ENCODE results near the gene CCDC102B. TPM values are rescaled to one million over a fixed set of nuclear protein-coding genes. Genes with fewer than 3 reads are reported as not detected.

The CCDC102B gene
- total and polyA plus RNA-seq, 2 experiments from 2014 or later: 1.3 to 2.1 TPM

- Histone ChIP-seq H3K9me2 (ENCODE audit: insufficient read depth) (no peaks in the 10 kb centered on the region), H3K79me2 (replicated peaks; ENCODE audit: insufficient read depth) (no peaks in the 10 kb centered on the region), H3K27ac (ENCODE audit: low read depth) (no peak overlapping the region), H3K36me3 (ENCODE audit: insufficient read depth) (no peaks in the 10 kb centered on the region), H3K27me3 (ENCODE audit: insufficient read depth) (no peaks in the 10 kb centered on the region), H2AFZ (no peak overlapping the region), H3F3A (replicated peaks; ENCODE audit: low read depth) (no peaks in the 10 kb centered on the region), H3K4me1 (ENCODE audit: insufficient read depth) (no peaks in the 10 kb centered on the region), H3K4me3 (no peak overlapping the region), H3K4me2 (no peak overlapping the region), H4K20me1 (replicated peaks; ENCODE audit: insufficient read depth) (no peaks in the 10 kb centered on the region)
- no peaks in the 10 kb centered on the region for H3K9me3 Mint-ChIP-seq
- ATAC-seq (no peak), DNase-seq (ENCODE audit: low spot score) (no peak)
- H3K4me3 Mint-ChIP-seq: no peak overlapping the region
- no peaks in the 10 kb centered on the region for H3K36me3 Mint-ChIP-seq (ENCODE audit: low read depth)
- no peaks in the 10 kb centered on the region for H3K27me3 Mint-ChIP-seq (ENCODE audit: insufficient read depth, low read depth, poor library complexity)
- H3K4me1 Mint-ChIP-seq: no peaks in the 10 kb centered on the region
- no peak overlapping the region for H3K27ac Mint-ChIP-seq
- TF ChIP-seq EZH2 (IDR thresholded peaks at IDR 0.05; ENCODE audit: low read depth, unreplicated experiment): no peak
- TF ChIP-seq ZNF331 (CRISPR knock-in tag; IDR thresholded peaks at IDR 0.05; ENCODE audit: low read depth): no peak
- TF ChIP-seq, protein P1, sequence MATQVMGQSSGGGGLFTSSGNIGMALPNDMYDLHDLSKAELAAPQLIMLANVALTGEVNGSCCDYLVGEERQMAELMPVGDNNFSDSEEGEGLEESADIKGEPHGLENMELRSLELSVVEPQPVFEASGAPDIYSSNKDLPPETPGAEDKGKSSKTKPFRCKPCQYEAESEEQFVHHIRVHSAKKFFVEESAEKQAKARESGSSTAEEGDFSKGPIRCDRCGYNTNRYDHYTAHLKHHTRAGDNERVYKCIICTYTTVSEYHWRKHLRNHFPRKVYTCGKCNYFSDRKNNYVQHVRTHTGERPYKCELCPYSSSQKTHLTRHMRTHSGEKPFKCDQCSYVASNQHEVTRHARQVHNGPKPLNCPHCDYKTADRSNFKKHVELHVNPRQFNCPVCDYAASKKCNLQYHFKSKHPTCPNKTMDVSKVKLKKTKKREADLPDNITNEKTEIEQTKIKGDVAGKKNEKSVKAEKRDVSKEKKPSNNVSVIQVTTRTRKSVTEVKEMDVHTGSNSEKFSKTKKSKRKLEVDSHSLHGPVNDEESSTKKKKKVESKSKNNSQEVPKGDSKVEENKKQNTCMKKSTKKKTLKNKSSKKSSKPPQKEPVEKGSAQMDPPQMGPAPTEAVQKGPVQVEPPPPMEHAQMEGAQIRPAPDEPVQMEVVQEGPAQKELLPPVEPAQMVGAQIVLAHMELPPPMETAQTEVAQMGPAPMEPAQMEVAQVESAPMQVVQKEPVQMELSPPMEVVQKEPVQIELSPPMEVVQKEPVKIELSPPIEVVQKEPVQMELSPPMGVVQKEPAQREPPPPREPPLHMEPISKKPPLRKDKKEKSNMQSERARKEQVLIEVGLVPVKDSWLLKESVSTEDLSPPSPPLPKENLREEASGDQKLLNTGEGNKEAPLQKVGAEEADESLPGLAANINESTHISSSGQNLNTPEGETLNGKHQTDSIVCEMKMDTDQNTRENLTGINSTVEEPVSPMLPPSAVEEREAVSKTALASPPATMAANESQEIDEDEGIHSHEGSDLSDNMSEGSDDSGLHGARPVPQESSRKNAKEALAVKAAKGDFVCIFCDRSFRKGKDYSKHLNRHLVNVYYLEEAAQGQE (IDR thresholded peaks at IDR 0.05; ENCODE audit: unreplicated experiment): no peak
- TF ChIP-seq, protein P2, sequence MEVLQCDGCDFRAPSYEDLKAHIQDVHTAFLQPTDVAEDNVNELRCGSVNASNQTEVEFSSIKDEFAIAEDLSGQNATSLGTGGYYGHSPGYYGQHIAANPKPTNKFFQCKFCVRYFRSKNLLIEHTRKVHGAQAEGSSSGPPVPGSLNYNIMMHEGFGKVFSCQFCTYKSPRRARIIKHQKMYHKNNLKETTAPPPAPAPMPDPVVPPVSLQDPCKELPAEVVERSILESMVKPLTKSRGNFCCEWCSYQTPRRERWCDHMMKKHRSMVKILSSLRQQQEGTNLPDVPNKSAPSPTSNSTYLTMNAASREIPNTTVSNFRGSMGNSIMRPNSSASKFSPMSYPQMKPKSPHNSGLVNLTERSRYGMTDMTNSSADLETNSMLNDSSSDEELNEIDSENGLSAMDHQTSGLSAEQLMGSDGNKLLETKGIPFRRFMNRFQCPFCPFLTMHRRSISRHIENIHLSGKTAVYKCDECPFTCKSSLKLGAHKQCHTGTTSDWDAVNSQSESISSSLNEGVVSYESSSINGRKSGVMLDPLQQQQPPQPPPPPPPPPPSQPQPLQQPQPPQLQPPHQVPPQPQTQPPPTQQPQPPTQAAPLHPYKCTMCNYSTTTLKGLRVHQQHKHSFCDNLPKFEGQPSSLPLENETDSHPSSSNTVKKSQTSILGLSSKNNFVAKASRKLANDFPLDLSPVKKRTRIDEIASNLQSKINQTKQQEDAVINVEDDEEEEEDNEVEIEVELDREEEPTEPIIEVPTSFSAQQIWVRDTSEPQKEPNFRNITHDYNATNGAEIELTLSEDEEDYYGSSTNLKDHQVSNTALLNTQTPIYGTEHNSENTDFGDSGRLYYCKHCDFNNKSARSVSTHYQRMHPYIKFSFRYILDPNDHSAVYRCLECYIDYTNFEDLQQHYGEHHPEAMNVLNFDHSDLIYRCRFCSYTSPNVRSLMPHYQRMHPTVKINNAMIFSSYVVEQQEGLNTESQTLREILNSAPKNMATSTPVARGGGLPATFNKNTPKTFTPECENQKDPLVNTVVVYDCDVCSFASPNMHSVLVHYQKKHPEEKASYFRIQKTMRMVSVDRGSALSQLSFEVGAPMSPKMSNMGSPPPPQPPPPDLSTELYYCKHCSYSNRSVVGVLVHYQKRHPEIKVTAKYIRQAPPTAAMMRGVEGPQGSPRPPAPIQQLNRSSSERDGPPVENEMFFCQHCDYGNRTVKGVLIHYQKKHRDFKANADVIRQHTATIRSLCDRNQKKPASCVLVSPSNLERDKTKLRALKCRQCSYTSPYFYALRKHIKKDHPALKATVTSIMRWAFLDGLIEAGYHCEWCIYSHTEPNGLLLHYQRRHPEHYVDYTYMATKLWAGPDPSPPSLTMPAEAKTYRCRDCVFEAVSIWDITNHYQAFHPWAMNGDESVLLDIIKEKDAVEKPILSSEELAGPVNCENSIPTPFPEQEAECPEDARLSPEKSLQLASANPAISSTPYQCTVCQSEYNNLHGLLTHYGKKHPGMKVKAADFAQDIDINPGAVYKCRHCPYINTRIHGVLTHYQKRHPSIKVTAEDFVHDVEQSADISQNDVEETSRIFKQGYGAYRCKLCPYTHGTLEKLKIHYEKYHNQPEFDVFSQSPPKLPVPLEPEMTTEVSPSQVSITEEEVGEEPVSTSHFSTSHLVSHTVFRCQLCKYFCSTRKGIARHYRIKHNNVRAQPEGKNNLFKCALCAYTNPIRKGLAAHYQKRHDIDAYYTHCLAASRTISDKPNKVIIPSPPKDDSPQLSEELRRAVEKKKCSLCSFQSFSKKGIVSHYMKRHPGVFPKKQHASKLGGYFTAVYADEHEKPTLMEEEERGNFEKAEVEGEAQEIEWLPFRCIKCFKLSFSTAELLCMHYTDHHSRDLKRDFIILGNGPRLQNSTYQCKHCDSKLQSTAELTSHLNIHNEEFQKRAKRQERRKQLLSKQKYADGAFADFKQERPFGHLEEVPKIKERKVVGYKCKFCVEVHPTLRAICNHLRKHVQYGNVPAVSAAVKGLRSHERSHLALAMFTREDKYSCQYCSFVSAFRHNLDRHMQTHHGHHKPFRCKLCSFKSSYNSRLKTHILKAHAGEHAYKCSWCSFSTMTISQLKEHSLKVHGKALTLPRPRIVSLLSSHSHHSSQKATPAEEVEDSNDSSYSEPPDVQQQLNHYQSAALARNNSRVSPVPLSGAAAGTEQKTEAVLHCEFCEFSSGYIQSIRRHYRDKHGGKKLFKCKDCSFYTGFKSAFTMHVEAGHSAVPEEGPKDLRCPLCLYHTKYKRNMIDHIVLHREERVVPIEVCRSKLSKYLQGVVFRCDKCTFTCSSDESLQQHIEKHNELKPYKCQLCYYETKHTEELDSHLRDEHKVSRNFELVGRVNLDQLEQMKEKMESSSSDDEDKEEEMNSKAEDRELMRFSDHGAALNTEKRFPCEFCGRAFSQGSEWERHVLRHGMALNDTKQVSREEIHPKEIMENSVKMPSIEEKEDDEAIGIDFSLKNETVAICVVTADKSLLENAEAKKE (CRISPR knock-in tag; IDR thresholded peaks at IDR 0.05): no peak
- TF ChIP-seq ZNF114 (CRISPR knock-in tag; IDR thresholded peaks at IDR 0.05): no peak
- TF ChIP-seq, protein P3, sequence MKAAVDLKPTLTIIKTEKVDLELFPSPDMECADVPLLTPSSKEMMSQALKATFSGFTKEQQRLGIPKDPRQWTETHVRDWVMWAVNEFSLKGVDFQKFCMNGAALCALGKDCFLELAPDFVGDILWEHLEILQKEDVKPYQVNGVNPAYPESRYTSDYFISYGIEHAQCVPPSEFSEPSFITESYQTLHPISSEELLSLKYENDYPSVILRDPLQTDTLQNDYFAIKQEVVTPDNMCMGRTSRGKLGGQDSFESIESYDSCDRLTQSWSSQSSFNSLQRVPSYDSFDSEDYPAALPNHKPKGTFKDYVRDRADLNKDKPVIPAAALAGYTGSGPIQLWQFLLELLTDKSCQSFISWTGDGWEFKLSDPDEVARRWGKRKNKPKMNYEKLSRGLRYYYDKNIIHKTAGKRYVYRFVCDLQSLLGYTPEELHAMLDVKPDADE (IDR thresholded peaks at IDR 0.05): no peak
- TF ChIP-seq STAT1 (IDR thresholded peaks at IDR 0.05; ENCODE audit: unreplicated experiment): no peak
- TF ChIP-seq NANOG (IDR thresholded peaks at IDR 0.05; ENCODE audit: borderline replicate concordance): no peak
- no peak for TF ChIP-seq POLR2AphosphoS5 (IDR thresholded peaks at IDR 0.05; ENCODE audit: low read depth)
- no peak for TF ChIP-seq JUNB (IDR thresholded peaks at IDR 0.05; ENCODE audit: unreplicated experiment)
- TF ChIP-seq CREB1 (CRISPR knock-in tag; IDR thresholded peaks at IDR 0.05; ENCODE audit: low read depth): no peak
Observed at GRCh38 chr18:68865503-68865902, 67.6 kb downstream of the CCDC102B start.
